ENCODE results near the gene ZFR2. TPM values are rescaled to one million over a fixed set of nuclear protein-coding genes. Genes with fewer than 3 reads are reported as not detected.

The ZFR2 gene
- total and polyA plus RNA-seq, 4 donors = not detected

DNA sequence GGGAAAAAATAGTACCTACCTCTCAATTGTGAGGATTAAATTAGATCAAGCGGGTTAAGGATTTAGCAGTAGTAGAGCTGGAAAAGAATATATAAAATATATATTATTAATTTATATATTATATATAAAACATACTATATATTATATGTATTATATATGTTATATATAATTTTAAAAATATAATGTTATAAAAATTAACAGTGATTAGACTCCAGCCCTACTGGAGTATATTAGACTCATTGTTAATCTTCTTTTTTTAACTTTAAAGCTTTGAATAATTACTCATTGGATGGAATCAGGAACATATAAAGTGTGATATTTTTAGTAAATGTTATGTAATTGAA lies 106.7 kb downstream of the ZFR2 start:
- no peaks in the 10 kb centered on the region for H3K9me3 ChIP-seq (ENCODE audit: control insufficient read depth in 4 of 4, low read length in 3 of 4)
- H3K4me3 ChIP-seq (ENCODE audit: low read depth in 1 of 3, low read length in 3 of 3) = no peak overlapping the region
- H3K9ac ChIP-seq (ENCODE audit: low read depth in 1 of 2, low read length in 2 of 2) = no peak overlapping the region
- no peaks in the 10 kb centered on the region for H3K27me3 ChIP-seq (ENCODE audit: control insufficient read depth in 4 of 4, insufficient read depth in 4 of 4, low read length in 3 of 4)
- peaks cover 5 to 22% (median 14%) of the 10 kb centered on the region in 4 donors for H3K4me1 ChIP-seq (ENCODE audit: control insufficient read depth in 4 of 4, insufficient read depth in 4 of 4, low read length in 3 of 4)
- TF ChIP-seq, protein P1, sequence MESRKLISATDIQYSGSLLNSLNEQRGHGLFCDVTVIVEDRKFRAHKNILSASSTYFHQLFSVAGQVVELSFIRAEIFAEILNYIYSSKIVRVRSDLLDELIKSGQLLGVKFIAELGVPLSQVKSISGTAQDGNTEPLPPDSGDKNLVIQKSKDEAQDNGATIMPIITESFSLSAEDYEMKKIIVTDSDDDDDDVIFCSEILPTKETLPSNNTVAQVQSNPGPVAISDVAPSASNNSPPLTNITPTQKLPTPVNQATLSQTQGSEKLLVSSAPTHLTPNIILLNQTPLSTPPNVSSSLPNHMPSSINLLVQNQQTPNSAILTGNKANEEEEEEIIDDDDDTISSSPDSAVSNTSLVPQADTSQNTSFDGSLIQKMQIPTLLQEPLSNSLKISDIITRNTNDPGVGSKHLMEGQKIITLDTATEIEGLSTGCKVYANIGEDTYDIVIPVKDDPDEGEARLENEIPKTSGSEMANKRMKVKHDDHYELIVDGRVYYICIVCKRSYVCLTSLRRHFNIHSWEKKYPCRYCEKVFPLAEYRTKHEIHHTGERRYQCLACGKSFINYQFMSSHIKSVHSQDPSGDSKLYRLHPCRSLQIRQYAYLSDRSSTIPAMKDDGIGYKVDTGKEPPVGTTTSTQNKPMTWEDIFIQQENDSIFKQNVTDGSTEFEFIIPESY (IDR thresholded peaks at IDR 0.05) = no peak
- TF ChIP-seq, protein P2, sequence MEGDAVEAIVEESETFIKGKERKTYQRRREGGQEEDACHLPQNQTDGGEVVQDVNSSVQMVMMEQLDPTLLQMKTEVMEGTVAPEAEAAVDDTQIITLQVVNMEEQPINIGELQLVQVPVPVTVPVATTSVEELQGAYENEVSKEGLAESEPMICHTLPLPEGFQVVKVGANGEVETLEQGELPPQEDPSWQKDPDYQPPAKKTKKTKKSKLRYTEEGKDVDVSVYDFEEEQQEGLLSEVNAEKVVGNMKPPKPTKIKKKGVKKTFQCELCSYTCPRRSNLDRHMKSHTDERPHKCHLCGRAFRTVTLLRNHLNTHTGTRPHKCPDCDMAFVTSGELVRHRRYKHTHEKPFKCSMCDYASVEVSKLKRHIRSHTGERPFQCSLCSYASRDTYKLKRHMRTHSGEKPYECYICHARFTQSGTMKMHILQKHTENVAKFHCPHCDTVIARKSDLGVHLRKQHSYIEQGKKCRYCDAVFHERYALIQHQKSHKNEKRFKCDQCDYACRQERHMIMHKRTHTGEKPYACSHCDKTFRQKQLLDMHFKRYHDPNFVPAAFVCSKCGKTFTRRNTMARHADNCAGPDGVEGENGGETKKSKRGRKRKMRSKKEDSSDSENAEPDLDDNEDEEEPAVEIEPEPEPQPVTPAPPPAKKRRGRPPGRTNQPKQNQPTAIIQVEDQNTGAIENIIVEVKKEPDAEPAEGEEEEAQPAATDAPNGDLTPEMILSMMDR (IDR thresholded peaks at IDR 0.05; ENCODE audit: low read depth, low read length, missing input control) = no peak
- TF ChIP-seq TAF1 (conservative IDR thresholded peaks at IDR 0.05) (no peak), HNF4A (conservative IDR thresholded peaks at IDR 0.05) (no peak), NR2F2 (IDR thresholded peaks at IDR 0.05) (no peak), FOXA2 (IDR thresholded peaks at IDR 0.05) (no peak), SP1 (IDR thresholded peaks at IDR 0.05) (no peak), EGR1 (IDR thresholded peaks at IDR 0.05; ENCODE audit: low read depth in 2 of 2) (no peak), RXRA (IDR thresholded peaks at IDR 0.05) (no peak), FOXA1 (IDR thresholded peaks at IDR 0.05) (no peak), RAD21 (IDR thresholded peaks at IDR 0.05) (no peak), JUND (IDR thresholded peaks at IDR 0.05) (no peak), YY1 (IDR thresholded peaks at IDR 0.05) (no peak), GABPA (IDR thresholded peaks at IDR 0.05 in 1 of 2, conservative IDR thresholded peaks at IDR 0.05 in 1 of 2) (no peak), HNF4G (IDR thresholded peaks at IDR 0.05) (no peak)
- TF ChIP-seq, protein P3, sequence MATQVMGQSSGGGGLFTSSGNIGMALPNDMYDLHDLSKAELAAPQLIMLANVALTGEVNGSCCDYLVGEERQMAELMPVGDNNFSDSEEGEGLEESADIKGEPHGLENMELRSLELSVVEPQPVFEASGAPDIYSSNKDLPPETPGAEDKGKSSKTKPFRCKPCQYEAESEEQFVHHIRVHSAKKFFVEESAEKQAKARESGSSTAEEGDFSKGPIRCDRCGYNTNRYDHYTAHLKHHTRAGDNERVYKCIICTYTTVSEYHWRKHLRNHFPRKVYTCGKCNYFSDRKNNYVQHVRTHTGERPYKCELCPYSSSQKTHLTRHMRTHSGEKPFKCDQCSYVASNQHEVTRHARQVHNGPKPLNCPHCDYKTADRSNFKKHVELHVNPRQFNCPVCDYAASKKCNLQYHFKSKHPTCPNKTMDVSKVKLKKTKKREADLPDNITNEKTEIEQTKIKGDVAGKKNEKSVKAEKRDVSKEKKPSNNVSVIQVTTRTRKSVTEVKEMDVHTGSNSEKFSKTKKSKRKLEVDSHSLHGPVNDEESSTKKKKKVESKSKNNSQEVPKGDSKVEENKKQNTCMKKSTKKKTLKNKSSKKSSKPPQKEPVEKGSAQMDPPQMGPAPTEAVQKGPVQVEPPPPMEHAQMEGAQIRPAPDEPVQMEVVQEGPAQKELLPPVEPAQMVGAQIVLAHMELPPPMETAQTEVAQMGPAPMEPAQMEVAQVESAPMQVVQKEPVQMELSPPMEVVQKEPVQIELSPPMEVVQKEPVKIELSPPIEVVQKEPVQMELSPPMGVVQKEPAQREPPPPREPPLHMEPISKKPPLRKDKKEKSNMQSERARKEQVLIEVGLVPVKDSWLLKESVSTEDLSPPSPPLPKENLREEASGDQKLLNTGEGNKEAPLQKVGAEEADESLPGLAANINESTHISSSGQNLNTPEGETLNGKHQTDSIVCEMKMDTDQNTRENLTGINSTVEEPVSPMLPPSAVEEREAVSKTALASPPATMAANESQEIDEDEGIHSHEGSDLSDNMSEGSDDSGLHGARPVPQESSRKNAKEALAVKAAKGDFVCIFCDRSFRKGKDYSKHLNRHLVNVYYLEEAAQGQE (IDR thresholded peaks at IDR 0.05) = no peak
- TF ChIP-seq, protein P4, sequence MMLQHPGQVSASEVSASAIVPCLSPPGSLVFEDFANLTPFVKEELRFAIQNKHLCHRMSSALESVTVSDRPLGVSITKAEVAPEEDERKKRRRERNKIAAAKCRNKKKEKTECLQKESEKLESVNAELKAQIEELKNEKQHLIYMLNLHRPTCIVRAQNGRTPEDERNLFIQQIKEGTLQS (IDR thresholded peaks at IDR 0.05) = no peak
- TF ChIP-seq, protein P5, sequence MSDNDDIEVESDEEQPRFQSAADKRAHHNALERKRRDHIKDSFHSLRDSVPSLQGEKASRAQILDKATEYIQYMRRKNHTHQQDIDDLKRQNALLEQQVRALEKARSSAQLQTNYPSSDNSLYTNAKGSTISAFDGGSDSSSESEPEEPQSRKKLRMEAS (IDR thresholded peaks at IDR 0.05) = no peak
- H3K27ac ChIP-seq (ENCODE audit: low read depth in 1 of 2, low read length in 2 of 2) = peak overlapping the region; percentile 94 to 100
- no peak for DNase-seq (ENCODE audit: low spot score)
- WGBS = 75% methylated on average over 1 of the region's 1 CpG
- H3K36me3 ChIP-seq (ENCODE audit: control insufficient read depth in 4 of 4, insufficient read depth in 3 of 4, low read depth in 1 of 4, low read length in 3 of 4) = peaks cover 0 to 18% (median 7%) of the 10 kb centered on the region in 4 donors
